ENCODE measurements around the gene NIPAL4.

Gene NIPAL4

DNA sequence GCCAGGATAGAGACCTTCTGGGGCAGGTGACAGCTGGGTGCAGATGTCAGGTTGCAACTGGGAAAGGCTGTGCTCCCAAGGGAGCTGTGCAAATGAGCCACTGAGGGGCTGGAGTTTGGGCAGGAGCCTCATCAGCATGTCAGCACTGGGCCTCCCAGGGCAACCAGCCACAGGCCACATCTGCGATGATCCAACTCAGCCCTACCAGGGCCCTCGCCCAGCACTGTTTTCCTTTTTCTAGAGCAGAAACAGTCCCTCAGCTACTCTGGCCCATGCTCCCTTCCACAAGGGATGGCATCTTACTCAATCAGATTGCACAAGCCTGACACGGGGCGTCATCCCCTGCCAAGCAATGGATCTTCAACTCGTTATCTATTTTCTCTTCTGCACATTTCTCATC is 24.8 kb downstream of the NIPAL4 start:
- DNase-seq (ENCODE audit: low spot score), result no peak
- no peak for TF ChIP-seq CTCF (IDR thresholded peaks at IDR 0.05; ENCODE audit: extremely low read depth, insufficient read depth, missing control alignments)
- in situ Hi-C loops (cut with MboI; ENCODE audit: low pct_unique_long_range_greater_than_20kb, low sequenced_read_pairs, unreplicated experiment), result no loop called here

- DNase-seq (ENCODE audit: low spot score), result no peak
- TF ChIP-seq CTCF (IDR thresholded peaks at IDR 0.05; ENCODE audit: extremely low read depth, insufficient read depth, missing control alignments), result no peak
- in situ Hi-C loops (cut with MboI; ENCODE audit: low pct_unique_long_range_greater_than_20kb, low sequenced_read_pairs, unreplicated experiment), result no loop called here
These were observed 25.3 kb downstream of the NIPAL4 start for GRCh38 chr5:157485340-157485739.

GRCh38 chr5:157485811-157486210 is 25.8 kb downstream of the NIPAL4 start:
- in situ Hi-C loops (cut with MboI; ENCODE audit: low pct_unique_long_range_greater_than_20kb, low sequenced_read_pairs, unreplicated experiment), result no loop called here
- DNase-seq (ENCODE audit: low spot score), result no peak
- TF ChIP-seq CTCF (IDR thresholded peaks at IDR 0.05; ENCODE audit: extremely low read depth, insufficient read depth, missing control alignments), result no peak

GRCh38 chr5:157486221-157486681 is 26.2 kb downstream of the NIPAL4 start:
- peak; percentile 34 for DNase-seq (ENCODE audit: low spot score)

GRCh38 chr5:157486861-157487260 is 26.8 kb downstream of the NIPAL4 start:
- in situ Hi-C loops (cut with MboI; ENCODE audit: low pct_unique_long_range_greater_than_20kb, low sequenced_read_pairs, unreplicated experiment), result no loop called here
- peak; percentile 25 for DNase-seq (ENCODE audit: low spot score)
- TF ChIP-seq CTCF (IDR thresholded peaks at IDR 0.05; ENCODE audit: extremely low read depth, insufficient read depth, missing control alignments), result no peak

More at GRCh38 chr5:157486221-157486681, 26.2 kb downstream of the NIPAL4 start:
- no peak for TF ChIP-seq CTCF (IDR thresholded peaks at IDR 0.05; ENCODE audit: extremely low read depth, insufficient read depth, missing control alignments)
- in situ Hi-C loops (cut with MboI; ENCODE audit: low pct_unique_long_range_greater_than_20kb, low sequenced_read_pairs, unreplicated experiment), result no loop called here

- peak; percentile 55 for DNase-seq (ENCODE audit: low spot score)
- in situ Hi-C loops (cut with MboI; ENCODE audit: low pct_unique_long_range_greater_than_20kb, low sequenced_read_pairs, unreplicated experiment), result no loop called here
- TF ChIP-seq CTCF (IDR thresholded peaks at IDR 0.05; ENCODE audit: extremely low read depth, insufficient read depth, missing control alignments), result no peak
These were observed 27.3 kb downstream of the NIPAL4 start for GRCh38 chr5:157487358-157487757.
